ENCODE measurements around the gene STPG1.

Gene STPG1

DNA sequence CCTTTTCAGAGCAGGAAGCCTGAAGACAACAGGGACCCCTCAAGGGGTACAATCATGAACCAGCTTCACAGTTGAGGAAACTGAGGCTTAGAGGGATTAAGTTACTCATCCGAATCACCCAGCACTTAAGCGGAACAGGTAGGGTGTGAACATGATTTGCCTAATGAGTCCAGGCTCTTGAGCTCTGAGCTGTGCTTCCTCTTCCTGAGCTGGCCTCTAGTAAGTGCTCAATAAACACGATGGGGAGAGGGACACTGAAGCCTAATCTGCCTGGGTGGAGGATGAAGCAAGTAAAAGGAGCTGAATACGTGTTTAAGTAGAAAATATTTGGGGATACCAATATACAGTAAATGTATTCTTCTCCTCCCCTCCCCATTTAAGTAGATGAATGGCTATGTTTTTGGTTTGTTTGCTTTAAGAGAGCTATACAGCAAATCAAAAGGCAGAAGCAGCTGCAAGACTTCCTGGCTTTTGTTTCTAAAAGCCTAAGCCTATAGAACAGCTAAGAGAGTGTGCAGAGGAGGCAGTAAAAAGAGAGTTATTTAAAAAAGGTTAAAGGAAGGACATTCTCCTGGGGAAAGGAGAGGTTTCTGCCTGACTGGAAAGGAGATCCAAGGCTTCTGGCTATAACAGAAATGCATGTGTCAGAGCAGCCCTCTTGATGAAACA, 20.5 kb downstream of the STPG1 start:
- DNase-seq (ENCODE audit: low read depth): no peak

DNA sequence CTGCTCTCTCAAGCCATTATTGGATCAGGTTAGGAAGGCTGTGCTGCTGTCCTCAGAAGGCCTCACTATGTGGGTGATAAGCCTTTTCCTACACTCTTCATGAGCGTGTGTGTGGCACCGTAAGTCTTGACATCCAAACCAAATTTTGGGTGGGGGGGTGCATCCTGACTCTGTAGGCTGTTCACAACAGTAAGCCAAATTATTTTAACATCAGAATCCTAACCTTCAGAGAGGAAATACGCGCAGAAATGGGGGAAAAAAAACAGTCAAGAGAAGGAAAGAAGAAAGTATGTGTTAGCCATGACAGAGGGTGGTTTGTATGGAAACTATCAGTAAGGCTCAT, 21.0 kb downstream of the STPG1 start:
- DNase-seq (ENCODE audit: low read depth): no peak

DNA sequence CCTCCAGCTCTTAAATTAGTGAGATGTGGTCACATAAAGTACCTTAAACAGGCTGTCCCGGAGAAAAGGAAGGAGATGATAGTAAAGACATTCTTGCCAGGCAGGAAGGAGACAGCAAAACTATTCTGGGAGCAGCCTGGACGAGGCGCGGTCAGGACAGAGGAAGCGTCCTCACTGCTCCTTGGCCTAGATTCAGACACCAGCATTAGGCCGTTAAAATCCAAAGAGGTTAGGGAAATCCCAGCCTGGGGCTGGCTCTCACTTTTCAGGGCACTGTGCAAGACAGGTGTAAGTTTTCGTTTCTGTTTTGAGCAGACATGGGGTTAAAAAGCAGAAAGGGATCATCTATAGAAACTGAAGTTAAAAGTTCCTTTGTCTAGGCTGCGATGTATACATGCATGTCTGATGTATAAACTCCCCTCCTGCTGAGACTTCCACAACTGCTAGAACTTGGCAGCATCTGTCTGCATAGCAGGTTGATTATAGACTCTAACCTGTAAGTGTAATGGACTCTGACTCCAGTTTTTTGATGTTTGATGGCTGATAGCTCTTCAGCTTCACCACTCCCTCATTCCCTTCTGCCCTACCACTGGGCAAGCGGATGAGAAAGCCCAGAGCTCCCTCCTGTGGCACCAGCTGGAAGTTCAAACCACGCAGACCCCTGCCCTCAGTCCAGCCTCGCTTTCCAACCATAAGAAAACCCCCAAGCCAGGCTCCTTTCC, 21.5 kb downstream of the STPG1 start:
- no peak for DNase-seq (ENCODE audit: low read depth)

DNA sequence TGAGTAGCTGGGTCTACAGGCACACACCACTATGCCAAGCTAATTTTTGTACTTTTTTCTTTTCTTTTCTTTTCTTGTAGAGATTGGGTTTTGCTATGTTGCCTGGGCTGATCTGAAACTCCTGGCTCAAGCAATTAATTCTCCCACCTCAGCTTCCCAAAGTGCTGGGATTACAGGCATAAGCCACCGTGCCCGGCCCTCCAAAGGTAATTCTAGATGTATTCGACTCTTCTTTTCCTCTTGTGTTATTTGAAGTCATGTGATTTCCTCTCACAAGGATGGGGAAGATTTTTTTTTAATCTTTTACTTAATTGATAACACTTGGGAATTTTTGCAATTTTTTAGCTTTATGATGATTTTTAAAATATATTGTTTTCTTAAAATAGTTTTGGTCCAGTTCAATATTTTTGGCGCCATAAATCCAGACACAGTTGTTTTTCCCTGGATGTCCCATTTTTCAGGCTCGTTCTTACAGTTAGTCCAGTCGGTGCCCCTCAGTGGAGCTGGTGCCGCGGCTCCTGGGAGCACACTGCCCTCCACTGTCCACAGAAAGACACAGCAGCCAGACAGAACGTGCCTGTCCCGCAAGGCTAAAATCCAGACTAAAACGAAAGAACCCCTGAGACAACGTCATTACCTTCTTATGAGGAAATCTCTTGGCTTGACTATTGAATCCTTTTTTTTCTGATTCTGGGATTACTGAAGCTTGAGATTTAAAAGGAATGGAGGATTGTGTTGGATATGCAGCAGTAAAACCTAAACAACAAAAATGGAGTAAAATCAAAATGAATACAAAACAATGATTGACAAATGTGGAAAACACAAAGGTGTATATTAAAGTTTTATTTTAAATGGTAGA, 22.4 kb downstream of the STPG1 start:
- DNase-seq (ENCODE audit: low read depth): peak; percentile 79

DNA sequence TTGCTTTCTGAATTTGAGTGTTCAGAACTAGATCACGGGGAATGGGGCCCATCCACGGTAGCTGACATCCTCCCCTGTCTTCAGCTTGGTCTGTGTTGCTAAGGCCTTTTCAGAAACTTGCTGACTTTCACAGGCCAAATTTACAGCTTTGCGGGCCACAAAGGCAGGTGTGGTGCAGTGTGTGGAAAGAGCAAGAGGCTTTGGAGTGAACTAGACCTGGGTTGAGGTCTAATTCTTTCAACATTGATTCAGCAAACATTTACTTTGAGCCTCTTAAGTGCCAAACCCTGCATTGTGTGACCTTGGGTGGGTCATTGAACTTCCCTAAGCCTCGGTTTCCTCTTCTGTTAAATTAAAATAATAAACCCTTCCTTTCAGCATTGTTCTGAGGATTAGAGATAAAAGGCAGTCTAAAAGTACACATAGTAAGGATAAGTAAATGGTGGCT, 24.3 kb downstream of the STPG1 start:
- no peak for DNase-seq (ENCODE audit: low read depth)

DNA sequence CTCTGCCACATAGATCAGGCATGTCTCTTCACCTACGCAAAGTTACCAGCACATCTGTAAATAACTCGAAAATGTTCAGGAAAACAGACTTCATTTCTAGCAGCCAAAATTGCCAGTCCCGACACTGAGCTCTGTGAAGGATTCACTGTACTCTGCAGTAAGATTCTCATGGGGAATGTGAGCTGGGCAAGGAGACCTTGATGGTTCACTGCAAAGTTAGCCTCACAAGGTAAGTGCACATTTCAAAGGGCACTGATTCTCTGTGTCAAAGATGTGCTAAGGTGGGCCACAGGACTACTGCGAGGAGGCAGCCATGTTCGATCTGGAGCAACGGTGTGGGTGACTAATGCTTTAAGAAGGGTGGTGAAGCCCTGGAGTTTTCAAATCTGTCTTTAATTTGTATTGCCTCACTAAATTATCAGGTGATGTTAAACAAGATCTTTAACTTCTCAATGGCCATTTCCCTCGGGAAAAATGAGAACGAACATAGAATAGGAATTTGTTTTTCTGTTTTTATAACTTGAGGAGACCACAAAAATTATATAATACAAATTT, 25.2 kb downstream of the STPG1 start:
- no peak for DNase-seq (ENCODE audit: low read depth)

DNA sequence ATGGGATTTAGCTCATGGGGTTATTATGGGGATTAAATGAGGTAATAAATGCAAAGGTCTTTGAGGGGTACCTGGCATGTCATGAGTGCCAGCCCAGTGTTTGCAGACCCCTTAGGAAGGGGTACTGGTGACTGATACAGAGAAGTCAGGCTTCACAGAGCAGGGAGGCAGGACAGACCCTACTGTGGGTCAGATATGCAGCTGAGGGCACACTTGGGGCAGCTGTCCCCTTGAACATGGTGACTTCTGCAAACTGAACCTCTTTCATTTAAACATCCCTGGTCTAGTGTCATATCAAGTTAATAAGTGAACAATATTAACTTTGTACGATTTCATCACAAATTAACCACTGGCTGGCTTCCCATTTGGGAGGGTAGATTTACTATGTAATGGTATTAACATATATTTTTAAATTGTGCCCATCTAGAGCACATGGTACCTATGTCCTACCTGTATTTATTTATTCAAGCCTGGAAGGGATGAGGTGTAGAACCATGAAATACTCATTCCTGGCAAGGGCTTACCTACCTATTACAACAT, 25.9 kb downstream of the STPG1 start:
- DNase-seq (ENCODE audit: low read depth): no peak

DNA sequence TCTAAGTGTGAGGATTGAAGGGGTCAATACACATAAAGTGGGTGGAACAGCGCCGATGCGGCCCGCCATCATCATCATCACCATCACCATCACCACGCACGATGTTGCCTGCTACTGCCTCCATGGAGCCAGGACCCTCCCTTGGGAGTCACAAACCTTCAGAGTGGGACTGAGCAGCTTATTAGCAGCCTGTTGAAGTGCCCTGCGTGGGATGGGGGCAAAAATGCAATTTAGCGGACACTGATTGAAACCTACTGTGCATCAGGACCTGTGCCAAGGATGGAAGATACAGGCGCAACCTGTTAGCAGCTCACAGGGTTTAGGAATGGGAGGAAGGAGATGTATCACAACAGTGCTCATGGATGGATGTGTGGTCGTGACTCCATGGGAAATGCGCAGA, 26.7 kb downstream of the STPG1 start:
- no peak for DNase-seq (ENCODE audit: low read depth)

DNA sequence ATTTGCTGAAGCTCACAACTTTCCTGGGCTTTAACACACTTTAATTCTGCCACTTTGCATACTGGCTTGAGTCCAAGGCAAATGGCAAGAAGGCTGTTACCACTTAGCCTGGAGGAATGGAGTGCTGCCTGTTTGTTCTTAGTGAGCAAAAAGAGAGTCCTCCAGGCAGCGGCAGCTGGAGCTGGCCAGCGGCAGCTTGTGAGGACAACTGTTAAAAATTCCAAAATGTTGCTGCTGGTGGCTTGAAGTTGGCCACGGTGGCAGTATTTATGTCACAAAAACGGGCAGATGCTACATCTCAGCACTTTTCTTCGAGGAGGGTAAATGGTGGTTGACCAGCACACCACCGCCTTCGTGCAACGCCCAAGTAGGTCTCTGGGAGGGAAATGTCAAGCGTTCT, 27.3 kb downstream of the STPG1 start:
- DNase-seq (ENCODE audit: low read depth): no peak

DNA sequence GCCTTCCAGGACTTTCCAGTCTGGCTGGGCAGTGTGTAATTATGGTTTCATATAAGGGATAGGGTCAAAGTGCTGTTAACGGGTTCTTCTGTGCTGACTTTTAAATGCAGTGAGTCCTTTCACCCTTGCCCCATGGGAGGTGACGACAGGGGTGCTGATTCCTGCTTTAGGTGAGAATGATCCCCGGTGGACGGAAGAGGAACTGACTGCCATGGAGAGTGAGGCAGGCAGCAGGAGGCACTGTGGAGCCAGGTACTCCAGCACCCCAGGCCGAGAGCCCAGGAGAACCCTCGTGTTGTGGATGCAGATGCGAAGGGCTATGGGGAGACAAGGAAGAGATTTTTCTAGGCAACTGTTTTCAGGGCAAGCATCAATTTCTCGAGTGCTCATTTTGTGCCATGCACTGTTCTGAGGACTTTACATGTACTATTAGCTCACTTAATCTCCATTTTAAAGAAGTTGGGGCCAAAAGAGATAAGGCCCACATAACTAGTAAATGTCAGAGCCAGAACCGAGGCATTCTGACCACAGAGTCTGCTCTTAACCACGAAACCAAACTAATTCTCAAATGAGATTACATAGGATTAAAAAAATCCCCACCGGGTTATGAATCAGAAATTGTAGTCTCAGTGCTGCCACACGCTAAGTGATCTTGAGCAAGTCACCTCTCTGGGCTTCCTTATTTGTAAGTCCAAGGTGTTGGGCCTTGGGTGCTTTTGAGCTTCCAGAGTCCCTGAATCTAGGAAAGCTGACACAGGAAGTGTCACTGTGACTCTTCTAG, 28.2 kb downstream of the STPG1 start:
- no peak for DNase-seq (ENCODE audit: low read depth)

DNA sequence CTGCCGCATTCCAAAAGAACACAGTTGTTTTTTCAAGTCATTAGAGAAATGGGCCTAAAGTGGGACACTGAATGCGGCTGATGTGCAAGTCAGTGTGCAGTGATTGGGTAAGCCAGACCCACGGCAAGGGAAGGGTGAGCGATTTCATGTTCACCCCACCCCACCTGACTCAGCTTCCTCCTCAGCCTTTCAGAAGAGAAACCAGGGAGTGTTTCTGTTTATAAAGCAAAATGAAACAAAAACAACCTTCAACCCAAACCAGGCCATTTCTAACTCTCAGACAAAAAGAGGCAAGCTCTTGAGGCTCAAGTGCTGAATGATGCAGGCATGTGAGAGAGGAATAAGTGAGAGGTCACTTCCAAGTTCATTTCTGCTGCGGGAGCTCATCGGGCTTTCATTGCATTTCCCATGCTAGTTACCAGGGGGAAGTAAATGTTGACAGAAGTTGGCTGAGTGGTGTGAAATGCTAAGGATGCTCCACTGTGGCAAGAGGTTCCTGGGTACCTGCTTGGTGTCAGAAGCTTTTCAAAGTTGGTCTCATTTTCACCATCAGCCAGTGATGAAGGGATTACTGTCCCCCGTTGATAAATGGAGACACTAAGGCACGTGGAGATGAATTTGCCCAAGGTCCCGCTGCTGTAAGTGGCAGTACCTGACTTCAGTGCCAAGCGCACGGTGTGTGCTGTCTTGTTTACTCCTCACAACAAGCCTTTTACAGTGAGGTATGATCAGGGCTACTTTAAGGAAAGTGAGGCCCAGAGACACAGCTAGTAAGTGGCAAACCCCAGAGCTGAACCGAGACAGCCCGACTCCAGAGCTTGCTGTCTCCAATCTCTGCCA, 29.1 kb downstream of the STPG1 start:
- peak; percentile 65 for DNase-seq (ENCODE audit: low read depth)

DNA sequence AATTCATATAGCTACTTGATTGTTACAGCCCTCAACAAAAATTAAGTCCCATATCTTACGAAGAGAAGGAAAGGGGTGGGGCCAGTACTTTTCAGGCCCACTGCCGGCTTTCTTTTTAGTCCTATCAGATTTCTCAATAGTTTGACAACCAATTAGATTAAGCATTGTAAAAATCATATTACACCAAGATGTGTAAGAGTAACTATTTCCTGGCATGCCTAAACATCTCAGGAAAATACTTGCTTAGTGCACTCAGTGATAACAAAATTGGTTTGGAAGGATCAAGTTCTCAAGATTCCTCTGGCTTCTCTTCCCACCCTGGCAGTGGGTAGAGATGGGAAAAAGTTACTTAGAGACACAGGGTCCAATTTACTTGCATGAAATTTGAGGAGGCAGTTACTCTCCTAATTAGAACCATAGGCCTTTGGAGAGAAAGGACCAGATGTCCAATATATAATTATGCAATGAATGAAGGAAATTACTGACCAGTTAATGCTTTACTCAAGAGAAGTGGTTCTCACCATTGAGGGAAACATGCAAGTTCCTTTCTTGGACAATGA, 30.1 kb downstream of the STPG1 start:
- DNase-seq (ENCODE audit: low read depth): no peak

DNA sequence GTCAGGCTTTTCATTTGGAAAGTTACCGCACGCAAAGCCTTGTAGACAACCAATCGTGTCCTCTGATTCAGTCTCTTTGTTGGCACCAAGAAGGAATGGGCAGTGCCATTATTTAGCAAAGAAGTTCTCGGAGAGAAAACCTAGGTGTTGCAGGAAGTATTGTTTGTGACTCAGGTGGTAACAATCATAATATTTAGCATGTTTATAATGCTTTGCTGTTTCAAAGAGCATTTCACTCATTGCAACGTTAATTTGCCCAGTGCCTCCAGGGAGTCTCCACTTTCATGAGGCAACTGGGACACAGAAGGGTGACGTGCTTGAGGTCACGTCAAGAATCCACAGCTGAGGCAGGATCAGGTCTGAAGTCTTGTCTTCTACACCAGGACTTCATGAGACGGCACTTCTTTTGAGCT, 31.4 kb downstream of the STPG1 start:
- DNase-seq (ENCODE audit: low read depth): no peak

DNA sequence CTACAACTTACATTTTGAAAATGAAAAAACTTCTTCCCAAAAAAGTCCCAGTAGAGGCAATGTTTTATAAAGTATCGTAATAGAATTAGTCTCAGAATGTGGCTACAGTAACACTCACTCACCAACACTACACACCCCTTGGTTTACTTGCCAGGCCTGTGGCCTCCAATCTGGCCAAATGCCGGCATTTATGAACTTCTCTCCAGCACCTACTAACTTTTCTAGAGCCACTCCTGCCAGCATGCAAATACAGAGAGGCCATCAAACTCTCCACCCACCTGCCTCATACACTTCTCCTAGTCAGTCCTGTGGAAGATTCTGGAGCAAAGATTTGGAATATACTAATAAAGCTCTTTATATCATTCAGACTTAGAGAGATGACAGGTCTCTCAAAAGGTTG, 32.3 kb downstream of the STPG1 start:
- DNase-seq (ENCODE audit: low read depth): no peak

DNA sequence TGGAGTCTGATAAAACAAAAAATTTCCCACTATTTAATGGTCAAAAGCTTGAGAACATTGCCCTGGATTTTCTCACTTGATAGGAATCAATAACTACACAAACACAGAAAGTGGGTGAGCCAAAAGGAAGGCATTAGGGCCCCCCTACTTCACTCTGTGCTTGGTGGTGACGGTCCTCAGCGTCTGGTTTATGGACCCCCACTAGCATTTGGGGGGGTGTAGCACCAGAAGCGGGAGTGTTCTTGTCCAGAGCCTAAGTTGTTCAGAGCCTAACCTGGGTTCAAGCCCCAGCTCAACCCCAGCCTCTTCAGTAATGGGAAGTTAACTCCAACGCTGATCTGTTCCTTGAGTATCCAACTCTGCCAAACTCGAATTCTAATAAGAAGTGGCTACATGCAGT, 33.1 kb downstream of the STPG1 start:
- no peak for DNase-seq (ENCODE audit: low read depth)

DNA sequence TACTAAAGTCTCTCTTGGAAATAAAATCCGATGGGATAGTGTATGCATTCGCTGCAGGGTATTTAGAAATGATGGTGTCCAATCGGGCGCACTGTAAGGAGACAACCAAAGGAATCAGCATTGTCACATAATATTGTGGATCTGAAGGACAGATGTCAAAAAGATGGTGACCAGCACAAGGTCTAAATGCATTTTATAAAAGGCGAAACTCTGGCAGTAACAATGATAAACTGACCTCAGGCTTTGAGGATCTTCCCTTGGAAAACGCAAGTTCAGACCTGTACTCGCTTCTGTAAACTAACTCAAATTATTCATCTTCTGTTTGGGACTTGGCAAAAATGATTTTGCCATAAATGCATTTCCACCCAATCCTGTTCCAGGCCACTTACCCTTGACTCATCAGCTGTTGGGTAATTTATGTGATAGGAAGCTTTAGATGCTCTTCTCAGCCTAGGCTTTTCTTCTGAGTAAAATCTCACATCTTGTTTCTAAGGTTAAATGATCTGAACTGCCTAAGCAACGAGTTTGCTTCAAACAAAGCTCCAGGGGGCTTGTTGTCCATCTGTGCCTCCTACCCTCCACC, 33.8 kb downstream of the STPG1 start:
- no peak for DNase-seq (ENCODE audit: low read depth)

DNA sequence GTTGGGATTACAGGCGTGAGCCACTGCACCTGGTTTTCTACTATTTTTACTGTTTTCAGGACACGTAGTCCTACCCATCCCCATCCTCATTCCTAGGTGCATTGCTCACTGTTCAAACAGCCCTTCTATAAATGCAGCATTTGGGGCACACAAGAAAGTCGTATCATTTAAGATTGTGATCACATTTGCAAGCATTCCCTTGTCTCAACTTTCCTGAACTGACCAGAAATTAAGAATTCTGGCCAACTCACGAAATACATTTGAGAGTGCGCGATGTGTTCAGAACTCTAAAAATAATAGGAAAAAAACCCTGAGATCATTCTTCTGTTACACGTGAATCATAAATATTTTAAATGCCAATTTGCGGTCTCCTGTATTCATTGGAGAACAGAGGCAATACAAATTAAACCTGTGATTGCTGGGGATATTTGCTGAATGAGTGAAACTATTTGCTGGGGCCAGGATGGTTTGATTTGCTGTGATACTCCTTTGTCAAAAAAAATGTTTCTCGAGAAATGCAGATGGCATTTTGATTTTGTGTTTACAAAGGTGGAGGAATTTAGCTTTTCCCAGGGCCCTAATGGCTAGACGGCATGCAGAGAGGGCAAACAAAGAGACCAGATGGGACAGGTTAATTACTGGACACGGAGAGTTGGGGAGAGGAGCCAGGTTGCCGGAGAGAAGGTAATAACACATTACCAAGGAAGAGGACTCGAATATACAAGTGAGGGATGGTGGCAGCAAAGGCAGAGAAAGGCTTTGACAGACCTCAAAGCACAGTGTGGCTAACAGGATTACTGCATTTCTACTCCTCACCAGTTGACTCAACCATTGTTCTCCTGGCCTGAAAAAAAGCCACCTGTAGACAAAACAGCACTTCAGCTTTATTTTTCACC, 38.4 kb downstream of the STPG1 start:
- DNase-seq (ENCODE audit: low read depth): no peak

DNA sequence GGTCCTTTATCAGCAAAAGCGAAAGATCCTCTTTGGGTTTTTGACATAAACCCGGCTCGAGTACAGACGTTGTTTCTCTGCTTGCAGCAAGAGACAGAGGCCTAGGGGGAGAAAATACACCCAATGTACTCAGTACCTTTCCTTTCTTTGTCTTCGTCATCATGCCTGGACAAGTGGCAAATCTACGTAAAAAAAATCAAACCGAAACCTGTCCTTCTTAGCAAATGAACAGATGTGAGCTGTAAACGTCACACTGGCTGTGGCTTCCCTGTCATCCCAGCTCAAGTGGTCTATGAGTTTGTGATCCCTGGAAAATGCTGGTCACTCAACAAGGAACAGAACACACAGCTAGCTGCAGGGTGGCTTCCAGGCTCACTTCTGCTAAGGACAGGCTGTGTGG, 39.9 kb downstream of the STPG1 start:
- DNase-seq (ENCODE audit: low read depth): no peak

DNA sequence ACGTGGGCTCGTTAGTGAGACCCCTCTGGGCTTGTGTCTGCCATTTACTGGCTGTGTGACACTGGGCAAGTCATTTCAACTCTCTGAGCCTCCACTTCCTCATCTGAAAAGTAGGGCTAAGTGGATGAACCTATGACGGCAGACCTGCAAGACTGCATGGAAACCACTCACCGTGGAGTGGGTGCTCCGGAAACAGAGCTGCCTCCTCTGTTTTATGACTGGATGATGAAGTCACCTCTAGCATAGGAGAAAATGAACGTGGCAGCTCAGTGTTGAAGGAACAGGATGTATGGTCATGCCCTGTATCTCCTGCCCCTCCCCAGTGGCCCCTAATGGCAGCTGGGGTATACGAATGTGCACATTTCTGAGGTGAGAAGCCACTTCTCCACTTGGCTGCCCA, 40.5 kb downstream of the STPG1 start:
- no peak for DNase-seq (ENCODE audit: low read depth)
